Heart right ventricle (tissue), 16 donors: ENCODE data around the gene GHRH. TPM values are rescaled to one million over a fixed set of nuclear protein-coding genes. Genes with fewer than 3 reads are reported as not detected.

Experiments used
- ATAC-seq, 8 donors: fragments of 200-7000 bp; cut with Tn5 transposase; one replicate each; pipeline ENCODE4 v1.9.1; 2020; ENCODE audit warnings: mild to moderate bottlenecking in 8 of 8, moderate library complexity in 8 of 8, moderate number of reproducible peaks in 1 of 8
- DNase-seq, 2 donors: peaks; one replicate each; pipeline ENCODE4 v3.0.0-alpha.2; 2020
- H3K27ac ChIP-seq, 10 donors: fragments of 200-600 bp; sonication (generic) in 2 of 10; one replicate each; pipeline versions ENCODE4 v1.5.0 to v1.8.0; 2020 to 2022; ENCODE audit warnings: mild to moderate bottlenecking in 3 of 10
- H3K27me3 ChIP-seq, 7 donors: fragments of 200-600 bp; one replicate each; pipeline ENCODE4 v1.8.0; 2021 to 2022; ENCODE audit warnings: mild to moderate bottlenecking in 2 of 7
- H3K36me3 ChIP-seq, 9 donors: fragments of 200-600 bp; sonication (generic) in 1 of 9; one replicate each; pipeline versions ENCODE4 v1.5.0 to v1.8.0; 2020 to 2022; ENCODE audit warnings: mild to moderate bottlenecking in 2 of 9
- H3K4me1 ChIP-seq, 9 donors: fragments of 200-600 bp; sonication (generic) in 1 of 9; one replicate each; pipeline versions ENCODE4 v1.5.0 to v1.8.0; 2020 to 2022; ENCODE audit warnings: mild to moderate bottlenecking in 4 of 9
- H3K4me3 ChIP-seq, 10 donors: fragments of 200-600 bp; sonication (generic) in 2 of 10; one replicate each; pipeline versions ENCODE4 v1.5.0 to v1.8.0; 2020 to 2022; ENCODE audit warnings: mild to moderate bottlenecking in 7 of 10, moderate library complexity in 2 of 10
- H3K9me3 ChIP-seq, 11 donors: fragments of 200-600 bp in 10 of 11; sonication (generic) in 2 of 11; one replicate each; pipeline versions ENCODE4 v1.5.0 to v1.8.0; 2013 to 2022; ENCODE audit warnings: mild to moderate bottlenecking in 2 of 11, control low read depth in 1 of 11, moderate library complexity in 1 of 11
- WGBS, 2 donors: extraction: QIAGEN DNeasy Blood & Tissue Kit; methylation state at CpG; one replicate each; pipeline ENCODE4 v1.1.7; 2013; ENCODE audit warnings: inconsistent platforms in 1 of 2; 5-methylcytosine and 5-hydroxymethylcytosine counted together
- intact Hi-C, 10 donors: fragments of 100-400 bp; cut with DNase I; formaldehyde crosslinking; loops; one replicate each; pipeline versions ENCODE4 v1.11.1 to v1.14.2; 2022
- polyA plus RNA-seq, 2 donors: library from polyadenylated mRNA; stranded (reverse); fragments of 200-250 nt; gene quantifications; one replicate each; pipeline ENCODE4 v1.2.3, GENCODE V29; 2013
- total RNA-seq, 10 donors: library from RNA; stranded (reverse); fragmentation: NEBNext Ultra II Directional in 3 of 10; extraction: Animal tissue kit (Norgen Biotek cat#: 25700) in 3 of 10; gene quantifications; one replicate each; pipeline versions ENCODE4 v1.2.1 to v1.2.4, GENCODE V29; 2021 to 2023
- TF ChIP-seq, protein P1 (sequence below), 9 donors: fragments of 200-600 bp; sonication (generic) in 2 of 9; IDR thresholded peaks; one replicate each; pipeline versions ENCODE4 v1.5.0 to v1.8.0; 2021 to 2022; ENCODE audit warnings: antibody characterized with exemption in 9 of 9, mild to moderate bottlenecking in 5 of 9, moderate library complexity in 1 of 9
- donor health status: Arrhythmogenic right ventricular cardiomyopathy.
- donor health status: ischemic (EF 13 %, LVEDD 7.1; RV severe dilation, severe dysfunction).
- donor health status: healthy with polysubstance abuse.
- donor health status: DM: no; HTN: yes; CAD: no.
- donor health status: DM: no; HTN: no; CAD: no.
- donor health status: ischemic (EF 25% LVEDD 6.9; RV normal size, moderate dysfunction).
- donor health status: ischemic (EF 25% LVEDD 5.7; RV mildly dilated, moderate dysfunction).
- donor health status: healthy.
- donor health status: DM: yes; HTN: yes; CAD: no.
- donor health status: Ischemic cardiomyopathy.
- donor health status: ischemic (EF 35%, LVEDD 5.7; RV mildly dilated, moderate dysfunction).
- donor health status: nonischemic (EF 11% LVEDD 7.7; RV severe dilation, severe dysfunction).
- donor health status: DM: yes; HTN: yes; CAD: no.
- donor health status: PGD.
- donor health status: ischemic (EF 29% LVEDD 5.4; RV normal size, mild dysfunction).
- donor health status: nonischemic (EF 23%, LVEDD 6.1; RV moderate dilation, normal function).

Gene GHRH
- total and polyA plus RNA-seq, 12 donors = 0.85 to 2.5 (median 1.8) TPM; not detected in 9

DNA sequence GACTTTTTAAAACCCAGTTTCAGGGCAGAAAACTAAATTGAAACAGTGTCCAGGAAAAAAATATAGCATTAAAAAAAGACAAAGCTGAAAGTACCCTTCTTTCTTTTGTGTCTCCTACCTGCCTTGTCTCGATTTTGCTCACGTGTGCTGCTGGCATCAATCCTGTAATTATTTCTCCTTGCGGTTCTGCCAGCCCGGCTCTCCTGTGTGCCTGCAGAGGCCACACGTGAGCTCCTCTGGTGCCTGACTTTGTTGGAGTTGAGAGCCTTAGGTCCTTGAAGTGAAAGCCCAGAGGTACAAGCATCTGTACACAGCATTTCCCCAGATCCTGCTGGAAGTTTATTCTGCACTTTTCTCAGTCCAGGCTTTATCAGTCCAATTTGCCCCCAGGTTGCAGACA is 36.5 kb downstream of the GHRH start:
- intact Hi-C loops = no loop called here
- TF ChIP-seq, protein P1, sequence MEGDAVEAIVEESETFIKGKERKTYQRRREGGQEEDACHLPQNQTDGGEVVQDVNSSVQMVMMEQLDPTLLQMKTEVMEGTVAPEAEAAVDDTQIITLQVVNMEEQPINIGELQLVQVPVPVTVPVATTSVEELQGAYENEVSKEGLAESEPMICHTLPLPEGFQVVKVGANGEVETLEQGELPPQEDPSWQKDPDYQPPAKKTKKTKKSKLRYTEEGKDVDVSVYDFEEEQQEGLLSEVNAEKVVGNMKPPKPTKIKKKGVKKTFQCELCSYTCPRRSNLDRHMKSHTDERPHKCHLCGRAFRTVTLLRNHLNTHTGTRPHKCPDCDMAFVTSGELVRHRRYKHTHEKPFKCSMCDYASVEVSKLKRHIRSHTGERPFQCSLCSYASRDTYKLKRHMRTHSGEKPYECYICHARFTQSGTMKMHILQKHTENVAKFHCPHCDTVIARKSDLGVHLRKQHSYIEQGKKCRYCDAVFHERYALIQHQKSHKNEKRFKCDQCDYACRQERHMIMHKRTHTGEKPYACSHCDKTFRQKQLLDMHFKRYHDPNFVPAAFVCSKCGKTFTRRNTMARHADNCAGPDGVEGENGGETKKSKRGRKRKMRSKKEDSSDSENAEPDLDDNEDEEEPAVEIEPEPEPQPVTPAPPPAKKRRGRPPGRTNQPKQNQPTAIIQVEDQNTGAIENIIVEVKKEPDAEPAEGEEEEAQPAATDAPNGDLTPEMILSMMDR (IDR thresholded peaks at IDR 0.05) = no peak
- no peak for ATAC-seq
- H3K27ac ChIP-seq = no peak overlapping the region
- peaks cover 0 to 97% (median 43%) of the 10 kb centered on the region in 9 donors for H3K36me3 ChIP-seq
- no peak overlapping the region for H3K4me3 ChIP-seq
- H3K9me3 ChIP-seq = no peaks in the 10 kb centered on the region
- WGBS, 2 donors = 78 to 84% methylated on average over 5 of the region's 5 CpGs
- no peak for DNase-seq
- H3K27me3 ChIP-seq = no peaks in the 10 kb centered on the region
- peaks cover 6 to 67% (median 30%) of the 10 kb centered on the region in 9 donors for H3K4me1 ChIP-seq

DNA sequence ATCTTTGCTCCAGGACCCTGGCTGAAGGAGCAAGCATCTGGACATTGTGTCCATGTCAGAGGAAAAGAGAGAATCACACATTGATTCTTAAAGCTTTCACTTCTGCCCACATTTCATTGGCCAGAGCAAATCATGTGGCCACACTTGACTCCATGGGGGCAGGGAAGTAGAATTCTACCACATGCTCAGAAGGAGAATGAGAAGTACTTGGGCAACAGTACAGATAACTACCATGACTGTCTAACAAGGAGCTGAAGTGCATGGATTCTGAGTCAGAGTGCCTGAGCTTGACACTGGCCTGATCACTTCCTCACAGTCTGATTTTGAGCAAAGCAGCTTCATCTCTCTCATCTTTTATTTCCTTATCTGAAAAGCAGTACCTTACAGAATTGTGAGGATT is 38.6 kb downstream of the GHRH start:
- peak in 5 of 8 donors; percentile 50 to 84 (median 52) for ATAC-seq
- H3K9me3 ChIP-seq = no peaks in the 10 kb centered on the region
- TF ChIP-seq, protein P1 (IDR thresholded peaks at IDR 0.05) = no peak
- H3K4me3 ChIP-seq = no peak overlapping the region
- DNase-seq = no peak
- H3K4me1 ChIP-seq = peaks cover 4 to 52% (median 29%) of the 10 kb centered on the region in 9 donors
- H3K27ac ChIP-seq = no peak overlapping the region
- H3K36me3 ChIP-seq = peaks cover 0 to 97% (median 30%) of the 10 kb centered on the region in 9 donors
- H3K27me3 ChIP-seq = no peaks in the 10 kb centered on the region
- intact Hi-C loops = no loop called here

DNA sequence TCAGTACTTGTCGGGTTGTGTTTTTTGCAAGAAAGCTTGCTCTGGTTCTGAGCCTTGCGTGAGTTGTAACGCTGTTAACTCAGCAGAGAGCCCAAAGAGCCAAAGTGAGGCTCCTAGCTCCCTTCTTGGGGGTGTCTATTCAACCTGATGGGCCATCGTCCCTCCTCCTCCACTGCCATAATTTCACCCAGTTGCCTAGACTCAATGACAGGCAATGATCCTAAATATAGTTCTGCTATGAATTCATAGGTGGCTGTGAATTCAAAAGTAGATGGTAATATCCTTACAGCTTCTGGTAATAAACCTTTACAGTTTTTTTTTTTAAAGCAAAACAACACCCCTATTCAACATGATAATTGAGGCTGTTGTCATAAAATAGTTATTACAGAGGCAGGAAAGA is 39.5 kb downstream of the GHRH start:
- WGBS, 2 donors = 95 to 97% methylated on average over 4 of the region's 4 CpGs
- no peaks in the 10 kb centered on the region for H3K9me3 ChIP-seq
- peaks cover 0 to 97% (median 30%) of the 10 kb centered on the region in 9 donors for H3K36me3 ChIP-seq
- intact Hi-C loops = no loop called here
- peaks cover 4 to 42% (median 19%) of the 10 kb centered on the region in 9 donors for H3K4me1 ChIP-seq
- DNase-seq (no peak), ATAC-seq (no peak)
- no peak overlapping the region for H3K4me3 ChIP-seq
- H3K27ac ChIP-seq = no peak overlapping the region
- H3K27me3 ChIP-seq = no peaks in the 10 kb centered on the region
- TF ChIP-seq, protein P1 (IDR thresholded peaks at IDR 0.05) = no peak

DNA sequence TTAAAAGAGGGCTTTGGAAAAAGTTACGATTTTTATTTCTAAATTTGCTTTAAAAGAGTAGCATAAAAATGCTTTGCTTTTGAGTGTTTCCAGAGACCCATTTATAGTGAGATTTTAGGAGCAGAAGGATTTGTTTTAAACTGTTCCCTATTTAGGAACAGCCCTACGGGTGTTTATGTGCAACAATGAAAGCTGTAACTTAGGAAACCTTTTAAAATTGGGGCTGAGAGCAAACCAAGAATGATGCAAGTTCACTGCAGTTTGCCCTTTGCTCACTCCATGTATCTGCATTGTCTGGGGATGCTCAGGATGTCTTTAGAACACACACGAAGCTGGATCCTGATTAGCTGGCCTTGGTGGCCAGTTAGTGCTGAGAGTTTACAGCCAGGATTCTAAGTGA is 40.9 kb downstream of the GHRH start:
- ATAC-seq = no peak
- Histone ChIP-seq H3K4me1 (peaks cover 0 to 30% (median 9%) of the 10 kb centered on the region in 9 donors), H3K9me3 (no peaks in the 10 kb centered on the region), H3K27ac (no peak overlapping the region), H3K27me3 (no peaks in the 10 kb centered on the region), H3K4me3 (no peak overlapping the region), H3K36me3 (peaks cover 0 to 97% (median 37%) of the 10 kb centered on the region in 9 donors)
- no peak for DNase-seq
- 75% methylated on average over 3 of the region's 3 CpGs for WGBS, 2 donors
- TF ChIP-seq, protein P1 (IDR thresholded peaks at IDR 0.05) = no peak
- intact Hi-C loops = no loop called here
